ENCODE measurements around the gene SPTBN5. TPM values are rescaled to one million over a fixed set of nuclear protein-coding genes. Genes with fewer than 3 reads are reported as not detected.

Gene SPTBN5
- total RNA-seq, 3 donors from 2014 or later (not counting 1 experiment from before 2014, with no cell fraction given) = 4.1 to 6.0 (median 5.2) TPM

DNA sequence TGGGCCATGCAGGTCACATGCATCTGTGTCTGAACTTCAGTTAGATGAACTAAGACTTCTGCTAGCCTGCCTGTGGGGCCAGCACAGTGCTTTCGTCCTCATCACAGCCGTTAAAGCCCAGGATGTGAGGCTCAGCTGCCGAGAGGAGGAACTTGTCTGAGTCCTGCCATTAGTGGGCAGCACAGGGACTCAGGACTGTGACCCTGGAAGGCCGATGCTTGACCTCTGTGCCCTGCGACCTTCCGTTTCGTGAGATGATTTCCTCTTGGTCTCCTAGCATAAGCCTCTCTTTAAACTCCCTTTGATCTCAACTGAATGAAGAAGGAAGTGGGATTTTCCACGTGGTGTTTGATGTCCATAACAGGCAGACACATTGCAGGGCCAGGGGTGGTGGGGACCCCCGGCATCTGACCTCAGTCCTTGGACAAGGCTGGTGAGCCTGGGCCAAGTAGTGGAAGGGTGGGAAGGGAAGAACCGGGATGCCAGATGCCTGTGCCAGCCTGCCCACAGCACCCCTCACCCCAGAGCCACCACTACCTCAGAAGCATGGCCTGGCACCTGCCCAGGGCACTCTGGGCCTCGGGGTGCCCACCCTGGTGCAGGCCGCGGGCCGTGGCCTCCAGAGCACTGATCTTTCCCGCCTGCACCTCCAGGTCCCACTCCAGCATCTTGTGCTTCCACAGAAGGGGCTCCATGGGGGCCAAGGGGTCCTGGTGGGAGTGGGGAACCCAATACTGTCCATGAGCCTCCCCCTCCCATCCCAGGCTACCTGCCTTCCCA is 33.6 kb downstream of the SPTBN5 start:
- TF ChIP-seq, protein P1, sequence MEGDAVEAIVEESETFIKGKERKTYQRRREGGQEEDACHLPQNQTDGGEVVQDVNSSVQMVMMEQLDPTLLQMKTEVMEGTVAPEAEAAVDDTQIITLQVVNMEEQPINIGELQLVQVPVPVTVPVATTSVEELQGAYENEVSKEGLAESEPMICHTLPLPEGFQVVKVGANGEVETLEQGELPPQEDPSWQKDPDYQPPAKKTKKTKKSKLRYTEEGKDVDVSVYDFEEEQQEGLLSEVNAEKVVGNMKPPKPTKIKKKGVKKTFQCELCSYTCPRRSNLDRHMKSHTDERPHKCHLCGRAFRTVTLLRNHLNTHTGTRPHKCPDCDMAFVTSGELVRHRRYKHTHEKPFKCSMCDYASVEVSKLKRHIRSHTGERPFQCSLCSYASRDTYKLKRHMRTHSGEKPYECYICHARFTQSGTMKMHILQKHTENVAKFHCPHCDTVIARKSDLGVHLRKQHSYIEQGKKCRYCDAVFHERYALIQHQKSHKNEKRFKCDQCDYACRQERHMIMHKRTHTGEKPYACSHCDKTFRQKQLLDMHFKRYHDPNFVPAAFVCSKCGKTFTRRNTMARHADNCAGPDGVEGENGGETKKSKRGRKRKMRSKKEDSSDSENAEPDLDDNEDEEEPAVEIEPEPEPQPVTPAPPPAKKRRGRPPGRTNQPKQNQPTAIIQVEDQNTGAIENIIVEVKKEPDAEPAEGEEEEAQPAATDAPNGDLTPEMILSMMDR (IDR thresholded peaks at IDR 0.05) = no peak
- no peak overlapping the region for H3K4me3 Mint-ChIP-seq
- peaks cover 16% of the 10 kb centered on the region for H3K4me1 ChIP-seq (ENCODE audit: control insufficient read depth, insufficient read depth, low read length)
- no peaks in the 10 kb centered on the region for H3K9me3 Mint-ChIP-seq
- ATAC-seq (no peak), DNase-seq (no peak)
- no peak overlapping the region for H3K4me3 ChIP-seq (ENCODE audit: low read length)
- H3K27ac Mint-ChIP-seq = no peak overlapping the region
- H3K36me3 ChIP-seq (ENCODE audit: control insufficient read depth, insufficient read depth, low read length) = no peaks in the 10 kb centered on the region
- intact Hi-C loops (cut with micrococcal nuclease) = no loop called here
- no peaks in the 10 kb centered on the region for H3K9me3 ChIP-seq (ENCODE audit: control insufficient read depth, insufficient read depth, low read length)
- H3K27me3 Mint-ChIP-seq (ENCODE audit: low read depth in 2 of 2) = no peaks in the 10 kb centered on the region
- no peaks in the 10 kb centered on the region for H3K36me3 Mint-ChIP-seq
- no peak overlapping the region for H3K27ac ChIP-seq (ENCODE audit: low read length)
- H3K4me1 Mint-ChIP-seq = no peaks in the 10 kb centered on the region
- H3K27me3 ChIP-seq (ENCODE audit: control insufficient read depth, insufficient read depth, low read length) = no peaks in the 10 kb centered on the region
- 48% methylated on average over 14 of the region's 15 CpGs for WGBS (ENCODE audit: insufficient coverage)

DNA sequence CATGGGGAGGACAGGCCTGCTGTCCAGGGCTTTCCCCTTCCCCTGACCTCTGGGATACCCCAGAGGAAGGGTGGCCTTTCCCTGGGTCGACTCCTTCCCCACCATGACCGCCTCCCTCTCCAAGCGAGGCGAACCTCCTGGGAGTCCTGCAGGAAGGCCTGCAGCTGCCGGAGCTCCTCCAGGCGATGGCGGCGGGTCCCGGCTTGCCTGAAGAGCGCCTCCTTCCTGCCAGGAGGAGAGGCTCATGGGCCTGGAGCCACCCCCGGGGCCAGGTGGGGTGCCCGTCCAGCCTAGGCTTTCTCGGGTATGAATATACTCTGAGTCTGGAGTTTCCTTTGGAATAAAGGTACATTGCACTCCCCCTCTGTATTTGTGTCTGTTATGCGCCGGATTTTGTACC is 35.1 kb downstream of the SPTBN5 start:
- H3K27ac ChIP-seq (ENCODE audit: low read length) = no peak overlapping the region
- 94% methylated on average over 15 of the region's 15 CpGs for WGBS (ENCODE audit: insufficient coverage)
- Mint-ChIP-seq H3K36me3 (no peaks in the 10 kb centered on the region), H3K27me3 (ENCODE audit: low read depth in 2 of 2) (no peaks in the 10 kb centered on the region), H3K4me1 (no peaks in the 10 kb centered on the region), H3K27ac (no peak overlapping the region), H3K4me3 (no peak overlapping the region), H3K9me3 (no peaks in the 10 kb centered on the region)
- H3K9me3 ChIP-seq (ENCODE audit: control insufficient read depth, insufficient read depth, low read length) = no peaks in the 10 kb centered on the region
- no peaks in the 10 kb centered on the region for H3K36me3 ChIP-seq (ENCODE audit: control insufficient read depth, insufficient read depth, low read length)
- DNase-seq = no peak
- H3K4me1 ChIP-seq (ENCODE audit: control insufficient read depth, insufficient read depth, low read length) = peaks cover 16% of the 10 kb centered on the region
- H3K27me3 ChIP-seq (ENCODE audit: control insufficient read depth, insufficient read depth, low read length) = no peaks in the 10 kb centered on the region
- no peak overlapping the region for H3K4me3 ChIP-seq (ENCODE audit: low read length)
- intact Hi-C loops (cut with micrococcal nuclease) = no loop called here
- TF ChIP-seq, protein P1 (IDR thresholded peaks at IDR 0.05) = no peak
- no peak for ATAC-seq

DNA sequence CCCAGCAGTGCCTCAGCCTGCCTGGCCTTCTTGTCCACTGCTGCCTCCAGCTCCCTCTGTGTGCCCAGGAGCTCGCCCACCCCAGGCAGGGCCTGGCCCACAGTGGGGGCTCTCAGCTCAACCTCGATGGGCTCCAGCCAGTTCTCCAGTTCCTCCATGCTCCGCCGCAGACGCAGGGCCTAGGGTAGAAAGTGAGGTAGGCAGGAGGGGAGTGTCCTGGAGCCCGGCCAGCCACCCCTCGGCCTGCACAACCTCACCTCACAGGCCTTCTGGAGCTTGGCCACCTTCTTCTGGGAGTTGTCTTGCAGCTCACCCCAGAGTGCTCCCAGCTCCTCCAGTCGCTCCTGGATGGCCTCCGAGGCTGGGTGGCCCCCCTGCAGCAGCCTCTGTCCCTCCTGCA is 36.5 kb downstream of the SPTBN5 start:
- Histone ChIP-seq H3K9me3 (ENCODE audit: control insufficient read depth, insufficient read depth, low read length) (no peaks in the 10 kb centered on the region), H3K4me3 (ENCODE audit: low read length) (no peak overlapping the region), H3K27ac (ENCODE audit: low read length) (no peak overlapping the region), H3K36me3 (ENCODE audit: control insufficient read depth, insufficient read depth, low read length) (no peaks in the 10 kb centered on the region), H3K27me3 (ENCODE audit: control insufficient read depth, insufficient read depth, low read length) (no peaks in the 10 kb centered on the region), H3K4me1 (ENCODE audit: control insufficient read depth, insufficient read depth, low read length) (peaks cover 6% of the 10 kb centered on the region)
- no peak overlapping the region for H3K4me3 Mint-ChIP-seq
- no peak overlapping the region for H3K27ac Mint-ChIP-seq
- TF ChIP-seq, protein P1 (IDR thresholded peaks at IDR 0.05) = no peak
- H3K36me3 Mint-ChIP-seq = no peaks in the 10 kb centered on the region
- H3K4me1 Mint-ChIP-seq = no peaks in the 10 kb centered on the region
- ATAC-seq = no peak
- WGBS (ENCODE audit: insufficient coverage) = 87% methylated on average over 9 of the region's 9 CpGs
- no peaks in the 10 kb centered on the region for H3K9me3 Mint-ChIP-seq
- no peaks in the 10 kb centered on the region for H3K27me3 Mint-ChIP-seq (ENCODE audit: low read depth in 2 of 2)
- intact Hi-C loops (cut with micrococcal nuclease) = no loop called here
- no peak for DNase-seq

DNA sequence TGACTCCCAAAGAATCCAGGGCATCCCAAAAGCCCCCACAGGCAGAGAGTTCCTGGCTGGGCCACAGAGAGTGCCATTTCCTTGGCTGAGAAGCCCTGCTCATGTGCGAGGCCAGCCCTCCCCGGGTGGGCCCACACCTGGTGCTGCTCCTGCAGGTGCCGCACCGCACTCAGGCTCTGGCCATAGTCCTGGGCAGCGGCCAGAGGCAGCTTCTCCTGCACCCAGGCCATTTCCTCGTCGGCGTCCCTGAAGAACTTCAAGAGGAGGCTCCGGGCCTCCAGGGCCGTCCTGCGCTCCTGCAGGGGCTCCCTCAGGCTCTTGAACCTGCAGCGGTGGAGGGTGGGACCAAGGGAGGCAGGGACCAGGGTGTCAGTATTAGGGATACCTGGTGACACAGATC is 37.1 kb downstream of the SPTBN5 start:
- intact Hi-C loops (cut with micrococcal nuclease) = no loop called here
- TF ChIP-seq, protein P1 (IDR thresholded peaks at IDR 0.05) = no peak
- WGBS (ENCODE audit: insufficient coverage) = 95% methylated on average over 12 of the region's 12 CpGs

More for the DNA sequence above, 37.1 kb downstream of the SPTBN5 start:
- no peaks in the 10 kb centered on the region for H3K27me3 ChIP-seq (ENCODE audit: control insufficient read depth, insufficient read depth, low read length)
- ATAC-seq (no peak), DNase-seq (no peak)
- Mint-ChIP-seq H3K27ac (no peak overlapping the region), H3K9me3 (no peaks in the 10 kb centered on the region), H3K36me3 (no peaks in the 10 kb centered on the region), H3K4me3 (no peak overlapping the region), H3K27me3 (ENCODE audit: low read depth in 2 of 2) (no peaks in the 10 kb centered on the region), H3K4me1 (no peaks in the 10 kb centered on the region)
- peaks cover 6% of the 10 kb centered on the region for H3K4me1 ChIP-seq (ENCODE audit: control insufficient read depth, insufficient read depth, low read length)
- H3K9me3 ChIP-seq (ENCODE audit: control insufficient read depth, insufficient read depth, low read length) = no peaks in the 10 kb centered on the region
- H3K4me3 ChIP-seq (ENCODE audit: low read length) = no peak overlapping the region
- no peaks in the 10 kb centered on the region for H3K36me3 ChIP-seq (ENCODE audit: control insufficient read depth, insufficient read depth, low read length)
- no peak overlapping the region for H3K27ac ChIP-seq (ENCODE audit: low read length)
